Neural crest cell (in vitro differentiated cells): ENCODE measurements around the gene SELP. TPM values are rescaled to one million over a fixed set of nuclear protein-coding genes. Genes with fewer than 3 reads are reported as not detected.

Experiments used
- DNase-seq: peaks from one replicate; pipeline ENCODE4 v3.0.0; 2021; ENCODE audit warnings: low read depth, mixed read lengths, low spot score
- H3K27ac Mint-ChIP-seq: one replicate; pipeline ENCODE4 v1.8.0; 2021; ENCODE audit warnings: mild to moderate bottlenecking, mixed read lengths; ENCODE audit not compliant: unreplicated experiment
- H3K27me3 Mint-ChIP-seq: 2 replicates; pipeline ENCODE4 v1.8.0; 2021; ENCODE audit warnings: low read depth, mild to moderate bottlenecking, mixed read lengths
- H3K36me3 Mint-ChIP-seq: 2 replicates; pipeline ENCODE4 v1.8.0; 2021; ENCODE audit warnings: low read depth, mild to moderate bottlenecking, mixed read lengths
- H3K4me1 Mint-ChIP-seq: 2 replicates; pipeline ENCODE4 v1.8.0; 2021; ENCODE audit warnings: mixed read lengths
- H3K4me3 Mint-ChIP-seq: one replicate; pipeline ENCODE4 v1.8.0; 2021; ENCODE audit warnings: mild to moderate bottlenecking, mixed read lengths
- H3K9me3 Mint-ChIP-seq: 2 replicates; pipeline ENCODE4 v1.8.0; 2021; ENCODE audit warnings: mixed read lengths
- CTCF ChIP-seq: fragments of 200-600 bp; sonication (generic); conservative IDR thresholded peaks from 2 replicates; pipeline ENCODE4 v1.5.0; 2021; ENCODE audit warnings: antibody characterized with exemption, mild to moderate bottlenecking
- total RNA-seq: library from RNA; stranded (reverse); gene quantifications from 2 replicates; pipeline ENCODE4 v1.2.1, GENCODE V29; 2021

SELP gene
- total RNA-seq, 1 donor from 2014 or later = not detected

DNA sequence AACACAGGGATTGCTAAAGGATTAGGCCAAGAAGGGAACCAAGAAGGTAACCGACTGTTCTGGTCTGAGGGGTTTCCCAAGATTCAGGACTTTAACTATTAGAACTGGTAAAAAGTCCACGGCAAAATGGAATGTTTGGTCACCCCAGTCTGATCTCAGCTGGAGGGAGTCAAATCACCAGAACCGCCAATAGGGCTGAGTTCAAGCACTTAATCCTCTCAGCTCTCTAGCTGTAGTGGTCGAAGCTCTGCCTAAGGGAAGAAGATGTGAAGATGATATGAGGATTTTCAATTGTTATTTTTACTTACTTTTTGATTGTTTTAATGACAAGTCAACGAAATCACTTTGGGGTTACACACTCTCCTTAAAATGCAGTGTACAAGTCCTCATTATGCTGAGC lies 72.8 kb downstream of the SELP start:
- TF ChIP-seq CTCF = no peak
- peaks cover 16% of the 10 kb centered on the region for H3K27me3 Mint-ChIP-seq

DNA sequence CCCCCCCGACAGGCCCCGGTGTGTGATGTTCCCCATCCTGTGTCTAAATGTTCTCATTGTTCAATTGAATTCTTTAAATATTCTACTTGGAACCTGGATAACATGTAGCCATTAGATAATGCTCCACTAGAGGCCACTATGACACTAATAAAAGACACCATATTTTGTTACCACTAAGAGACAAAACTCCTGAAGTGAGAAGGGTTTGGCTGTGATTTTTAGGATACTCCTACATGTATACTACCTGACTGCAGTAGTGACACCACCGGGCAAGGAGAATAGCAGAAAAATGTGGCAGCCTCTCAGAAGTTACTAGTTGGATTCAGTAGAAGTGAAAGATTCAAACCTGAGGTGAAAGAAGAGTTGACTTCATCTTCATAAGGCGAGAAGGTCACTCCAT lies 79.6 kb downstream of the SELP start:
- Mint-ChIP-seq H3K4me1 (no peaks in the 10 kb centered on the region), H3K27me3 (peaks cover 13% of the 10 kb centered on the region), H3K36me3 (no peaks in the 10 kb centered on the region), H3K9me3 (no peaks in the 10 kb centered on the region), H3K4me3 (no peak overlapping the region), H3K27ac (no peak overlapping the region)
- no peak for DNase-seq
- TF ChIP-seq CTCF = peak; percentile 69

More for the DNA sequence above, 72.8 kb downstream of the SELP start:
- Mint-ChIP-seq H3K4me1 (no peaks in the 10 kb centered on the region), H3K27ac (no peak overlapping the region), H3K4me3 (no peak overlapping the region), H3K36me3 (no peaks in the 10 kb centered on the region), H3K9me3 (no peaks in the 10 kb centered on the region)
- DNase-seq = no peak

DNA sequence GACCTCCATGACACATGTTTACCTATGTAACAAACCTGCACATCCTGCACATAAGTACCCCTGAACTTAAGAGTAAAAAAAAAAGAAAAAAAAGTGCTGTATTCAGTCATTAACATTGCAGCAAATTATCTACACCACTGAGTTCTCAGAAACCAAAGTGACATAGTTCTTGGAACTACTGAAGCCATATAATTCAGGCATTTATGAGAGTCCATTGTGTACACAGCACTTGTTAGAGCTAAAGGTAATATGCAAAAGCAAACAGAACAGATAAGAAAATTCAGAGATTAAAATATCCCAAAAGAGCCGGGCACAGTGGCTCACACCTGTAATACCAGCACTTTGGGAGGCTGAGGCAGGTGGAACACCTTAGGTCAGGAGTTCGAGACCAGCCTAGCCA lies 81.6 kb downstream of the SELP start:
- H3K4me1 Mint-ChIP-seq = no peaks in the 10 kb centered on the region
- H3K36me3 Mint-ChIP-seq = no peaks in the 10 kb centered on the region

GRCh38 chr1:169546087-169546995 lies 83.6 kb downstream of the SELP start:
- H3K4me3 Mint-ChIP-seq = no peak overlapping the region
- no peak overlapping the region for H3K27ac Mint-ChIP-seq
- H3K9me3 Mint-ChIP-seq = no peaks in the 10 kb centered on the region
- H3K4me1 Mint-ChIP-seq = no peaks in the 10 kb centered on the region
- H3K36me3 Mint-ChIP-seq = no peaks in the 10 kb centered on the region
- H3K27me3 Mint-ChIP-seq = peaks cover 24% of the 10 kb centered on the region
- peak; percentile 50 for DNase-seq
- TF ChIP-seq CTCF = peak; percentile 87

More for the DNA sequence above, 81.6 kb downstream of the SELP start:
- no peak overlapping the region for H3K4me3 Mint-ChIP-seq
- H3K9me3 Mint-ChIP-seq = no peaks in the 10 kb centered on the region
- H3K27me3 Mint-ChIP-seq = peaks cover 20% of the 10 kb centered on the region
- DNase-seq = no peak
- H3K27ac Mint-ChIP-seq = no peak overlapping the region
- TF ChIP-seq CTCF = no peak

GRCh38 chr1:169545472-169545871 lies 84.5 kb downstream of the SELP start:
- Mint-ChIP-seq H3K9me3 (no peaks in the 10 kb centered on the region), H3K4me1 (no peaks in the 10 kb centered on the region), H3K4me3 (no peak overlapping the region), H3K36me3 (no peaks in the 10 kb centered on the region), H3K27me3 (peaks cover 24% of the 10 kb centered on the region), H3K27ac (no peak overlapping the region)
- no peak for DNase-seq
- TF ChIP-seq CTCF = no peak
